ENCODE measurements around the gene CCND2. TPM values are rescaled to one million over a fixed set of nuclear protein-coding genes. Genes with fewer than 3 reads are reported as not detected.

The CCND2 gene
- total and polyA plus RNA-seq, 9 of the 15 experiments (the other 6 are each of a cell fraction or from before 2014, with no cell fraction given), result 13.6 to 99.3 (median 39.6) TPM

DNA sequence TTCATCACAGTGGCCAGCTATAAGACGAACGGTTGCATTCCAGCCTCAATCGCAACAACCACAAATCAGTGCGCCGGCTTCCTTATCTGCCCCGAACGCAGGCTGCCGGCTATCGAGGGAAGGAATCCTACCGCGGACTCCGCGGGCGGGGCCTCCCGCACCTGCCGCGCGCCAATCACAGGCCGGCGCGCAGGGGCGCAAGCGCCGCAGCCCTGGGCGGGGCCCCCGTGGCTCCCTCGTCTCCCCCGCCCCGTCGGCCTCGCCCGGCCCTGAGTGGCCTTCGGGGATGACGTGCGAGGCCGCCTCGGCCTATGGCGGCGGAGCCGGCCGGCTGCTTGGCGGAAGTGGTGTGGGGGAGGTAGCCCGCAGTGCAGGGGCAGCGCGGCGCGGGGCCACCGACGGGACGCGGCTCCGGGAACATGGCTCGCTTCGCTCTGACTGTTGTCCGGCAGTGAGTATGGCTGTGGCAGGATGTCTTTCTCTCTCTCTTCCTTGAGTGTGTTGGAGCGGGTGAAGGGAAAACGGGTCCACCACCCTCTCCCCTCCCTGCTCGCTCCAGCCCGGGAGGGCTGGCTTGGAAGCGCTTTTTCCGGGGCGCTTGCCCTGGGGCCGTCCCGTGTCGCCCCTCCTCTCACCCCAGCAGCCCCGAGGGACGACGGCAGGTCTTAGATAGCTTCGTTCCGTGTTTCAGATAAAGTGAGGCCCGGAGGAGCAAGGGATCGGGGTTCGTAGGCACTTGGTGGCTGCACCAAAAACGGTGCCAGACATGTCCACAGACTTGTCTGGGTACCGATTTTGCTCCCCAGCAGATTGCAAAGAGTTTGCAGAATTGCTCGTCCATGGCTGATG, 47.5 kb downstream of the CCND2 start, which contains the start of gene TIGAR (continued):
- TF ChIP-seq ZNF41 (CRISPR knock-in tag; conservative IDR thresholded peaks at IDR 0.05) (no peak), MYC (IDR thresholded peaks at IDR 0.05; ENCODE audit: low read depth, low read length) (peak; percentile 42; the same call in 1 of the 2 replicates), MYC (CRISPR knock-in tag; IDR thresholded peaks at IDR 0.05; ENCODE audit: borderline replicate concordance, low read depth) (no peak), U2AF1 (optimal IDR thresholded peaks at IDR 0.05; ENCODE audit: low read depth, low read length) (no peak), GABPB1 (CRISPR knock-in tag; IDR thresholded peaks at IDR 0.05) (peak; percentile 88), VEZF1 (CRISPR knock-in tag; IDR thresholded peaks at IDR 0.05) (peak; percentile 87), SMAD2 (IDR thresholded peaks at IDR 0.05; ENCODE audit: low read depth, low read length) (no peak), ZNF586 (CRISPR knock-in tag; conservative IDR thresholded peaks at IDR 0.05) (no peak), POLR2A (conservative IDR thresholded peaks at IDR 0.05) (peak; percentile 64), ELF1 (tag; IDR thresholded peaks at IDR 0.05) (peak; percentile 84), CBFB (CRISPR knock-in tag; IDR thresholded peaks at IDR 0.05) (peak; percentile 92), POLR3G (IDR thresholded peaks at IDR 0.05; ENCODE audit: extremely low read depth, insufficient read length, insufficient replicate concordance) (no peak), CBFA2T2 (conservative IDR thresholded peaks at IDR 0.05) (peak; percentile 73), HDAC1 (IDR thresholded peaks at IDR 0.05) (peak; percentile 69 to 99; a peak in 3 of 4 replicates), XRCC5 (IDR thresholded peaks at IDR 0.05; ENCODE audit: low read depth, low read length) (no peak), PHF8 (IDR thresholded peaks at IDR 0.05; ENCODE audit: borderline replicate concordance, low read length) (peak; percentile 52; the same call in 1 of the 2 replicates), ARID1B (IDR thresholded peaks at IDR 0.05) (peak; percentile 59), HMGN3 (IDR thresholded peaks at IDR 0.05; ENCODE audit: borderline replicate concordance, extremely low read depth, insufficient read length, low read depth, low read length) (peak; percentile 96), CHD2 (IDR thresholded peaks at IDR 0.05; ENCODE audit: low read depth, low read length) (peak; percentile 25; the same call in 1 of the 2 replicates), ATF7 (IDR thresholded peaks at IDR 0.05) (peak; percentile 61), TAL1 (IDR thresholded peaks at IDR 0.05) (peak; percentile 25; the same call in 1 of the 2 replicates)
- TF ChIP-seq, protein P1, sequence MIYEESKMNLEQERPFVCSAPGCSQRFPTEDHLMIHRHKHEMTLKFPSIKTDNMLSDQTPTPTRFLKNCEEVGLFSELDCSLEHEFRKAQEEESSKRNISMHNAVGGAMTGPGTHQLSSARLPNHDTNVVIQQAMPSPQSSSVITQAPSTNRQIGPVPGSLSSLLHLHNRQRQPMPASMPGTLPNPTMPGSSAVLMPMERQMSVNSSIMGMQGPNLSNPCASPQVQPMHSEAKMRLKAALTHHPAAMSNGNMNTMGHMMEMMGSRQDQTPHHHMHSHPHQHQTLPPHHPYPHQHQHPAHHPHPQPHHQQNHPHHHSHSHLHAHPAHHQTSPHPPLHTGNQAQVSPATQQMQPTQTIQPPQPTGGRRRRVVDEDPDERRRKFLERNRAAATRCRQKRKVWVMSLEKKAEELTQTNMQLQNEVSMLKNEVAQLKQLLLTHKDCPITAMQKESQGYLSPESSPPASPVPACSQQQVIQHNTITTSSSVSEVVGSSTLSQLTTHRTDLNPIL (CRISPR knock-in tag; IDR thresholded peaks at IDR 0.05), result no peak
- TF ChIP-seq, protein P2, sequence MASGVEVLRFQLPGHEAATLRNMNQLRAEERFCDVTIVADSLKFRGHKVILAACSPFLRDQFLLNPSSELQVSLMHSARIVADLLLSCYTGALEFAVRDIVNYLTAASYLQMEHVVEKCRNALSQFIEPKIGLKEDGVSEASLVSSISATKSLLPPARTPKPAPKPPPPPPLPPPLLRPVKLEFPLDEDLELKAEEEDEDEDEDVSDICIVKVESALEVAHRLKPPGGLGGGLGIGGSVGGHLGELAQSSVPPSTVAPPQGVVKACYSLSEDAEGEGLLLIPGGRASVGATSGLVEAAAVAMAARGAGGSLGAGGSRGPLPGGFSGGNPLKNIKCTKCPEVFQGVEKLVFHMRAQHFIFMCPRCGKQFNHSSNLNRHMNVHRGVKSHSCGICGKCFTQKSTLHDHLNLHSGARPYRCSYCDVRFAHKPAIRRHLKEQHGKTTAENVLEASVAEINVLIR (CRISPR knock-in tag; IDR thresholded peaks at IDR 0.05), result peak; percentile 57; the same call in 1 of the 2 replicates
- TF ChIP-seq, protein P3, sequence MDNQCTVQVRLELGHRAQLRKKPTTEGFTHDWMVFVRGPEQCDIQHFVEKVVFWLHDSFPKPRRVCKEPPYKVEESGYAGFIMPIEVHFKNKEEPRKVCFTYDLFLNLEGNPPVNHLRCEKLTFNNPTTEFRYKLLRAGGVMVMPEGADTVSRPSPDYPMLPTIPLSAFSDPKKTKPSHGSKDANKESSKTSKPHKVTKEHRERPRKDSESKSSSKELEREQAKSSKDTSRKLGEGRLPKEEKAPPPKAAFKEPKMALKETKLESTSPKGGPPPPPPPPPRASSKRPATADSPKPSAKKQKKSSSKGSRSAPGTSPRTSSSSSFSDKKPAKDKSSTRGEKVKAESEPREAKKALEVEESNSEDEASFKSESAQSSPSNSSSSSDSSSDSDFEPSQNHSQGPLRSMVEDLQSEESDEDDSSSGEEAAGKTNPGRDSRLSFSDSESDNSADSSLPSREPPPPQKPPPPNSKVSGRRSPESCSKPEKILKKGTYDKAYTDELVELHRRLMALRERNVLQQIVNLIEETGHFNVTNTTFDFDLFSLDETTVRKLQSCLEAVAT (IDR thresholded peaks at IDR 0.05), result peak in 1 of 2 experiments; percentile 93; a peak in 2 of 4 replicates

Measured in K562 (cell line).